22Rv1 (cell line): Measurements from ENCODE around the gene RARRES1.
"Not testable (repeated sequence)": the region's sequence is repeated elsewhere in the genome, so short reads cannot be mapped to it uniquely, and the experiment has no call there.

Experiments used
- ZFX ChIP-seq: fragments of 450-650 bp; IDR thresholded peaks from 2 replicates; pipeline ENCODE4 v1.6.1; 2017; ENCODE audit warnings: antibody characterized with exemption, borderline replicate concordance
- TF ChIP-seq, protein P1 (sequence below): fragments of 450-650 bp; IDR thresholded peaks from 2 replicates; pipeline ENCODE4 v1.5.1; 2017; ENCODE audit warnings: mild to moderate bottlenecking

DNA sequence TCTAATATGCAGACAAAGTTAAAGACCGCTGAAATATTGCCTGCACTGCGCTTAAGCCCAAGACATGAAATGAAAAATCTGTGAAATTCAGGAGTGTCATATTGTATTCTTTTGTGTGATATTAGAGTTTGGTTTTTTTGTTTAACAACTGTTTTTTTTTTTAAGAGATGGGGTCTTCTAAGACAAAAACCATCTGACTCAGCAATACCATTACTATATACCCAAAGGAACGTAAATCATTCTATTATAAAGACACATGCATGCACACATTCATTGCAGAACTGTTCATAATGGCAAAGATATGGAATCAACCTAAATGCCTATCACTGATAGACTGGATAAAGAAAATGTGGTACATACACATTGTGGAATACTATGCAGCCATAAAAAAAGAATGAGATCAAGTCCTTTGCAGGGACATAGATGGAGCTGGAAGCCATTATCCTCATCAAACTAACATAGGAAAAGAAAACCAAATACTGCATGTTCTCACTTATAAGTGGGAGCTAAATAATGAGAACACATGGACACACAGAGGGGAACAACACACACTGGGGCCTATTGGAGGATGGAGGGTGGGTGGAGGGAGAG lies 38.3 kb downstream of the RARRES1 start:
- TF ChIP-seq, protein P1, sequence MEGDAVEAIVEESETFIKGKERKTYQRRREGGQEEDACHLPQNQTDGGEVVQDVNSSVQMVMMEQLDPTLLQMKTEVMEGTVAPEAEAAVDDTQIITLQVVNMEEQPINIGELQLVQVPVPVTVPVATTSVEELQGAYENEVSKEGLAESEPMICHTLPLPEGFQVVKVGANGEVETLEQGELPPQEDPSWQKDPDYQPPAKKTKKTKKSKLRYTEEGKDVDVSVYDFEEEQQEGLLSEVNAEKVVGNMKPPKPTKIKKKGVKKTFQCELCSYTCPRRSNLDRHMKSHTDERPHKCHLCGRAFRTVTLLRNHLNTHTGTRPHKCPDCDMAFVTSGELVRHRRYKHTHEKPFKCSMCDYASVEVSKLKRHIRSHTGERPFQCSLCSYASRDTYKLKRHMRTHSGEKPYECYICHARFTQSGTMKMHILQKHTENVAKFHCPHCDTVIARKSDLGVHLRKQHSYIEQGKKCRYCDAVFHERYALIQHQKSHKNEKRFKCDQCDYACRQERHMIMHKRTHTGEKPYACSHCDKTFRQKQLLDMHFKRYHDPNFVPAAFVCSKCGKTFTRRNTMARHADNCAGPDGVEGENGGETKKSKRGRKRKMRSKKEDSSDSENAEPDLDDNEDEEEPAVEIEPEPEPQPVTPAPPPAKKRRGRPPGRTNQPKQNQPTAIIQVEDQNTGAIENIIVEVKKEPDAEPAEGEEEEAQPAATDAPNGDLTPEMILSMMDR, result not testable (repeated sequence)
- TF ChIP-seq ZFX, result not testable (repeated sequence)
